GM06990 (cell line): Measurements from ENCODE around the gene FSD2.

Experiments used
- DNase-seq: peaks from one replicate; pipeline ENCODE4 v3.0.0-alpha.2; 2011; ENCODE audit not compliant: insufficient read length; ENCODE audit errors: extremely low read depth
- H3K27me3 ChIP-seq: replicated peaks from 2 replicates; pipeline ENCODE4 v1.6.0; 2011; ENCODE audit warnings: low read length; ENCODE audit not compliant: control insufficient read depth, insufficient read depth
- H3K36me3 ChIP-seq: 2 replicates; pipeline ENCODE4 v1.5.1; 2011; ENCODE audit warnings: low read length; ENCODE audit not compliant: control insufficient read depth, insufficient read depth
- H3K4me3 ChIP-seq: replicated peaks from 2 replicates; pipeline ENCODE4 v1.5.1; 2011; ENCODE audit warnings: low read depth, mild to moderate bottlenecking, control low read depth, low read length
- TF ChIP-seq, protein P1 (sequence below): IDR thresholded peaks from 2 replicates; pipeline ENCODE4 v1.5.1; 2011; ENCODE audit warnings: low read length, control low read depth, mild to moderate bottlenecking, inconsistent platforms; ENCODE audit not compliant: insufficient read depth, poor library complexity, severe bottlenecking

The FSD2 gene

DNA sequence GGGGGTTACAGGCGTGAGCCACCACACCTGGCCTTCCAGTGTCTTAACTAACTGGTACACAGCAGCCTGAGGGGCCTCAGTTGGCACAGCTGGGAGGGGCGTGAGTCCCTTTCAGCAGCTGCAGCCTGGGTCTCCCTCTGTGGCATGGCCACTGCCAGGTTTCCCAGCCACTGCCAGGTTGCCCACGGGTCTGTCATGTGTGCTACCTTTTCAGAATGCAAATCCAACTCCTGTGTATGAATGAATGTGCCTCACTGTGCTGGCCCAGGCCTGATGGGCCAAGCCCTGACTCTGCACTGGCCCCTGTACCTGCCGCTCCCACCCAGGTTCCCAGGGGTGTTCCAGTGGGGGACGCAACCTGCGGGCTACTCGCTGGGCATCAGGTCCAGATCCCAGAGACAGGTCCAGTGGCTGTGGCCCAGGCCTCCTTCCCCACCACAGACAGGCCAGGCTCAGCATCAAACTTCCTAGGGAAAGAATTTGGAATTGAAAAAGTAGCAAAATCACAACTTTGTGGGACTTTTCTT, 29.6 kb upstream of the FSD2 start:
- Histone ChIP-seq H3K4me3 (no peak overlapping the region), H3K36me3 (peaks cover 36% of the 10 kb centered on the region), H3K27me3 (no peaks in the 10 kb centered on the region)
- no peak for DNase-seq
- TF ChIP-seq, protein P1, sequence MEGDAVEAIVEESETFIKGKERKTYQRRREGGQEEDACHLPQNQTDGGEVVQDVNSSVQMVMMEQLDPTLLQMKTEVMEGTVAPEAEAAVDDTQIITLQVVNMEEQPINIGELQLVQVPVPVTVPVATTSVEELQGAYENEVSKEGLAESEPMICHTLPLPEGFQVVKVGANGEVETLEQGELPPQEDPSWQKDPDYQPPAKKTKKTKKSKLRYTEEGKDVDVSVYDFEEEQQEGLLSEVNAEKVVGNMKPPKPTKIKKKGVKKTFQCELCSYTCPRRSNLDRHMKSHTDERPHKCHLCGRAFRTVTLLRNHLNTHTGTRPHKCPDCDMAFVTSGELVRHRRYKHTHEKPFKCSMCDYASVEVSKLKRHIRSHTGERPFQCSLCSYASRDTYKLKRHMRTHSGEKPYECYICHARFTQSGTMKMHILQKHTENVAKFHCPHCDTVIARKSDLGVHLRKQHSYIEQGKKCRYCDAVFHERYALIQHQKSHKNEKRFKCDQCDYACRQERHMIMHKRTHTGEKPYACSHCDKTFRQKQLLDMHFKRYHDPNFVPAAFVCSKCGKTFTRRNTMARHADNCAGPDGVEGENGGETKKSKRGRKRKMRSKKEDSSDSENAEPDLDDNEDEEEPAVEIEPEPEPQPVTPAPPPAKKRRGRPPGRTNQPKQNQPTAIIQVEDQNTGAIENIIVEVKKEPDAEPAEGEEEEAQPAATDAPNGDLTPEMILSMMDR: no peak

DNA sequence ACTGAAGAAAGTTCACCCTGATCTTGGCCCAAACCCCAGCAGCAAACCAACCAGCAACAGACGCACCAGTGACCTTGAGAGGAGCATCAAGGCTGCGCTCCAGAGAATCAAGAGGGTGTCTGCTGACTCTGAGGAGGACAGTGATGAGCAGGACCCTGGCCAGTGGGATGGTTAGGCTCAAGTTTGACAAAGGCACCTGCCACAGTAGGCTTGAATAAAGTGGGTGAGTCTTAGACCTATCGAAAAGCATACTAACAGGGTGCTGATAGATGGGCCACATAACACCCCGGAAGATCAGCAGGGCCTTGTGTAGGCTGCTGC, 27.5 kb upstream of the FSD2 start:
- Histone ChIP-seq H3K4me3 (no peak overlapping the region), H3K36me3 (peaks cover 44% of the 10 kb centered on the region), H3K27me3 (no peaks in the 10 kb centered on the region)
- no peak for DNase-seq
- TF ChIP-seq, protein P1: no peak

- Histone ChIP-seq H3K27me3 (no peaks in the 10 kb centered on the region), H3K4me3 (no peak overlapping the region), H3K36me3 (peaks cover 47% of the 10 kb centered on the region)
- peak; percentile 60 for DNase-seq
- TF ChIP-seq, protein P1: no peak
These were observed 26.9 kb upstream of the FSD2 start for GRCh38 chr15:82832601-82833361.

- H3K27me3 ChIP-seq: no peaks in the 10 kb centered on the region
- peak overlapping the region; percentile 12; the same call in 1 of the 2 replicates for H3K4me3 ChIP-seq
- DNase-seq: no peak
- H3K36me3 ChIP-seq: peaks cover 44% of the 10 kb centered on the region
- TF ChIP-seq, protein P1: no peak
These were observed 26.2 kb upstream of the FSD2 start for GRCh38 chr15:82831894-82832600.

- TF ChIP-seq, protein P1: no peak
- no peak for DNase-seq
- Histone ChIP-seq H3K36me3 (peaks cover 32% of the 10 kb centered on the region), H3K4me3 (no peak overlapping the region), H3K27me3 (no peaks in the 10 kb centered on the region)
These were observed 24.7 kb upstream of the FSD2 start for GRCh38 chr15:82830427-82831173.
